Thoracic aorta (tissue), 2 donors: Measurements from ENCODE around the gene COL21A1. TPM values are rescaled to one million over a fixed set of nuclear protein-coding genes. Genes with fewer than 3 reads are reported as not detected.

ENCODE experiments used
- ATAC-seq: fragments of 150-250 bp; one replicate; pipeline ENCODE4 v1.8.0; 2017; ENCODE audit warnings: low read depth; ENCODE audit not compliant: insufficient number of reproducible peaks, low FRiP score
- DNase-seq: peaks from one replicate; pipeline ENCODE4 v3.0.0-alpha.2; 2020; ENCODE audit warnings: low spot score
- H3K27ac ChIP-seq, 2 donors: fragments of 200-600 bp; sonication (generic); 1 replicate in 1 of 2; 2 replicates in 1 of 2; pipeline ENCODE4 v1.5.1; 2016; ENCODE audit warnings: mild to moderate bottlenecking in 2 of 2, moderate library complexity in 2 of 2
- H3K27me3 ChIP-seq: fragments of 200-600 bp; sonication (generic); replicated peaks from 2 replicates; pipeline ENCODE4 v1.6.0; 2016; ENCODE audit warnings: mild to moderate bottlenecking; ENCODE audit not compliant: insufficient read depth
- H3K36me3 ChIP-seq: fragments of 200-600 bp; sonication (generic); one replicate; pipeline ENCODE4 v1.5.1; 2016
- H3K4me1 ChIP-seq, 2 donors: fragments of 200-600 bp; sonication (generic); 1 replicate in 1 of 2; 2 replicates in 1 of 2; pipeline versions ENCODE4 v1.5.1 to v1.6.0; 2016; ENCODE audit warnings: low read depth in 2 of 2, mild to moderate bottlenecking in 1 of 2; ENCODE audit not compliant: control insufficient read depth in 1 of 2
- H3K4me3 ChIP-seq: fragments of 200-600 bp; sonication (generic); 2 replicates; pipeline ENCODE4 v1.5.1; 2016; ENCODE audit warnings: mild to moderate bottlenecking
- H3K9me3 ChIP-seq: fragments of 200-600 bp; sonication (generic); 2 replicates; pipeline ENCODE4 v1.5.1; 2016
- total RNA-seq, 2 donors: library from RNA; depleted of rRNA; stranded (reverse); fragments of >200 nt; gene quantifications; one replicate each; pipeline versions ENCODE4 v1.1.0 to v1.2.3, GENCODE V29; 2016
- TF ChIP-seq, protein P1 (sequence below): fragments of 200-600 bp; sonication (generic); IDR thresholded peaks from one replicate; pipeline ENCODE4 v1.5.1; 2019; ENCODE audit warnings: antibody characterized with exemption

Gene COL21A1
- total RNA-seq, 2 donors from 2014 or later: 52.6 to 53.7 TPM

DNA sequence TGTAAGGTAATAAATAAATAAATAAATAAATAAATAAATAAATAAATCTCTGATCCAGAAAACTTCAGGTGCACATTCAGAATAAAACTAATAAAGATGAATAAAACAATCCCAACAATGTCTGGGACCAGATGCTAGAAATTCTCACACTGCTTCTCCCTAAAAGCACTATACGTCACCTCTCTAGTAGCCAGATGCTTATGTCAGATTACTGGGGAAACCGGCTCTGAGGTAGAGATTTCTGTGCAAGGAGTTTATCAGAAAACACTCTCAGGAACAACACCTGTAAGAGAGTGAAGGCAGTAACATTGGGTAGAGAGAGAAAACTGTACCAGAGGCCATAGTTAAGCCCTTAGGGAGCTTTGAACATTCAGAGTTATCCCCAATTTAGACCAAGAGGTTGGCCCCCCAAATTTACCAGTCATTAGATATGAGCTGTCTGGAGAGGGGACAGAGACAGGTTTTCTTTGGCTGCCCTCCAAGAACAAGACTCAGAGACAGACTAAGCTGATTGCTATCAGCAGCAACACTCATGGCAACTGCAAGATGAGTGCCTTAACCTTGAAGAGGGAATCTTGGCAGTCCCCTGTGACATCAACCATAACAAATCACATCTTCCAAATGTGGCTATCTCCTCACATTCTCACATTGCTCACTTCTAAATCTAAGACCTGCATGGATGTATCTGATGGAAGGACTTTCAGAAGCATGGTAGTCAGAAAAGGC, 220.8 kb downstream of the COL21A1 start:
- Histone ChIP-seq H3K27ac (no peak overlapping the region), H3K27me3 (no peaks in the 10 kb centered on the region), H3K4me1 (peaks cover 7 to 27% of the 10 kb centered on the region in 2 donors), H3K4me3 (no peak overlapping the region), H3K9me3 (no peaks in the 10 kb centered on the region), H3K36me3 (no peaks in the 10 kb centered on the region)
- TF ChIP-seq, protein P1, sequence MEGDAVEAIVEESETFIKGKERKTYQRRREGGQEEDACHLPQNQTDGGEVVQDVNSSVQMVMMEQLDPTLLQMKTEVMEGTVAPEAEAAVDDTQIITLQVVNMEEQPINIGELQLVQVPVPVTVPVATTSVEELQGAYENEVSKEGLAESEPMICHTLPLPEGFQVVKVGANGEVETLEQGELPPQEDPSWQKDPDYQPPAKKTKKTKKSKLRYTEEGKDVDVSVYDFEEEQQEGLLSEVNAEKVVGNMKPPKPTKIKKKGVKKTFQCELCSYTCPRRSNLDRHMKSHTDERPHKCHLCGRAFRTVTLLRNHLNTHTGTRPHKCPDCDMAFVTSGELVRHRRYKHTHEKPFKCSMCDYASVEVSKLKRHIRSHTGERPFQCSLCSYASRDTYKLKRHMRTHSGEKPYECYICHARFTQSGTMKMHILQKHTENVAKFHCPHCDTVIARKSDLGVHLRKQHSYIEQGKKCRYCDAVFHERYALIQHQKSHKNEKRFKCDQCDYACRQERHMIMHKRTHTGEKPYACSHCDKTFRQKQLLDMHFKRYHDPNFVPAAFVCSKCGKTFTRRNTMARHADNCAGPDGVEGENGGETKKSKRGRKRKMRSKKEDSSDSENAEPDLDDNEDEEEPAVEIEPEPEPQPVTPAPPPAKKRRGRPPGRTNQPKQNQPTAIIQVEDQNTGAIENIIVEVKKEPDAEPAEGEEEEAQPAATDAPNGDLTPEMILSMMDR: no peak
- ATAC-seq: no peak
- DNase-seq: no peak

DNA sequence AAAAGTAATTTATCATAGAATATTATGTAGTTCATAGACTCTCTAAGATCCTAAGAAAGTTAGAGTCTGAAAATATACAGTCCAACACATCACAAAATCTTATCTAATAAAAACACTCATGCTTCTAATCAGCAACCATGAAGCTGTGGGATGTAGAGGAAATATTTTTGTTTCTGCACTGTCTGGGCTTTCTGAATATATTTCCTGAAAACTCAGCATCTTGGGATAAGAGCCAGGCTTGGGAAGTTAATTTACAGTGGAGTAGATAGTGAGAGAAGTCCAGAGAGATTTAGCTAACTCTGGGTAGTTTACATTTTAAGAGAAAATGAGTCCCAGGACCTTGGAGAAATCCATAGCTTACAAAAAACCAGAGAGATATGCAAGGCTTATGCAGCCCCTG, 221.6 kb downstream of the COL21A1 start:
- TF ChIP-seq, protein P1: no peak
- Histone ChIP-seq H3K27ac (no peak overlapping the region), H3K9me3 (no peaks in the 10 kb centered on the region), H3K4me3 (no peak overlapping the region), H3K27me3 (no peaks in the 10 kb centered on the region), H3K4me1 (peaks cover 7 to 30% of the 10 kb centered on the region in 2 donors), H3K36me3 (no peaks in the 10 kb centered on the region)
- ATAC-seq (no peak), DNase-seq (no peak)

DNA sequence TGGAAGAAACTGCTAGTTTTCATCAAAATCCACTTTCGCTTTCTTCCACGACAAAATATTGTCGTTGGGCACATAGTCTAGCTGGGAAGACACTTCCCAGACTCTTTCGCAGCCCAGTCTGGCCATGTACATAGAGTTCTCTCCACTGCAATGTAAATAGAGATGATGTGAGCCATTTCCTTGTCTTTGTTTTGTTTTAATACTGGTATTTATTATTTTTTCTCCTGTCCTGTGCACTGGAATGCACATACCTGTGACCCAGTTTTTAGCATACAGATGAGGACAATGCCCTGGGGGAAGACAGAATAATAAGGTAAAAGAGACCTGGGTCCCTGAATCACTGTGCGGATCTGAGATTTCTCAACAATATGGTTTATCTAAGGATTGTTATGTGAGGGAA, 222.4 kb downstream of the COL21A1 start:
- ATAC-seq (no peak), DNase-seq (no peak)
- no peaks in the 10 kb centered on the region for H3K27me3 ChIP-seq
- H3K9me3 ChIP-seq: no peaks in the 10 kb centered on the region
- no peaks in the 10 kb centered on the region for H3K36me3 ChIP-seq
- H3K27ac ChIP-seq: peak overlapping the region; percentile 50 to 64
- peaks cover 7 to 30% of the 10 kb centered on the region in 2 donors for H3K4me1 ChIP-seq
- H3K4me3 ChIP-seq: peak overlapping the region; percentile 68
- TF ChIP-seq, protein P1: no peak

DNA sequence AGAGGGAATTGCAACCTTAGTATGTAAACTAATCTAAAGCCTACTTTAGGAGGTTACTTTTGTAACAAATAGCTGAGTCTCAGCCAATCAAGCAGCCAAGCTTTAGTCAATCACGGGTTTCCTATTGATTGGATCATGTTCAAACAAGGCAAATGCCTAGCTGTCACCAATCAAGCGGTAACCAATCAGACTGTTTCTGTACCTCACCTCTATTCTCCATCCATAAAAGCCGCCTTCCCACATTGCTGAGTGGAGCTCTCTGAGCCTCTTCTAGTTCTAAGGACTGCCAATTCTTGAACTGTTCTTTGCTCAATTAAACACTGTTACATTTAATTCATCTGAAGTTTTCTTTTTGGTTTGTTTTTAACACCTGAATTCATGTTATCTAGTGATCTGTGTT, 223.6 kb downstream of the COL21A1 start:
- H3K36me3 ChIP-seq: no peaks in the 10 kb centered on the region
- H3K4me3 ChIP-seq: no peak overlapping the region
- H3K27ac ChIP-seq: no peak overlapping the region
- H3K9me3 ChIP-seq: no peaks in the 10 kb centered on the region
- H3K4me1 ChIP-seq: peaks cover 7 to 30% of the 10 kb centered on the region in 2 donors
- H3K27me3 ChIP-seq: no peaks in the 10 kb centered on the region
- DNase-seq: no peak
- ATAC-seq: no peak
- TF ChIP-seq, protein P1: no peak

DNA sequence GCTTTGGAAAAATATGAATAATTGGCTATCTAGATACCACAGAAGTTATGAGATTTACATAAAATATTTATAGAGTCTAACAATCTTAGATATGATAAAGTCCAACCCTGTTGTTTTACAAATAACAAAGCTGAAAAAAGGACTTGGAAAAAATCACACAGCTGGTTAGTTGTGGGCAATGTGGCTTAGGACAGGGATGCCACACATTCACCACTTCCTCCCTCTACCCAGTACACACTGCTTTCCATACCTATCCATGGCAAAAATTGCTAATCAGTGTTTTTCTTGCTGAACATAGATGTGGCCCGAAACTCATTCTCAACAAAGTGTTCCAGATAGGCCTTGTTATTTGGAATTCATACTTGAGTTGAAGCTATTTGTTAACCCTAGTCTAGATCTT, 224.7 kb downstream of the COL21A1 start:
- TF ChIP-seq, protein P1: no peak
- H3K36me3 ChIP-seq: no peaks in the 10 kb centered on the region
- no peaks in the 10 kb centered on the region for H3K27me3 ChIP-seq
- no peak for DNase-seq
- H3K27ac ChIP-seq: no peak overlapping the region
- ATAC-seq: no peak
- H3K4me3 ChIP-seq: no peak overlapping the region
- peaks cover 7 to 30% of the 10 kb centered on the region in 2 donors for H3K4me1 ChIP-seq
- H3K9me3 ChIP-seq: no peaks in the 10 kb centered on the region
